Measurements from ENCODE around the gene RNPEP.

RNPEP gene

DNA sequence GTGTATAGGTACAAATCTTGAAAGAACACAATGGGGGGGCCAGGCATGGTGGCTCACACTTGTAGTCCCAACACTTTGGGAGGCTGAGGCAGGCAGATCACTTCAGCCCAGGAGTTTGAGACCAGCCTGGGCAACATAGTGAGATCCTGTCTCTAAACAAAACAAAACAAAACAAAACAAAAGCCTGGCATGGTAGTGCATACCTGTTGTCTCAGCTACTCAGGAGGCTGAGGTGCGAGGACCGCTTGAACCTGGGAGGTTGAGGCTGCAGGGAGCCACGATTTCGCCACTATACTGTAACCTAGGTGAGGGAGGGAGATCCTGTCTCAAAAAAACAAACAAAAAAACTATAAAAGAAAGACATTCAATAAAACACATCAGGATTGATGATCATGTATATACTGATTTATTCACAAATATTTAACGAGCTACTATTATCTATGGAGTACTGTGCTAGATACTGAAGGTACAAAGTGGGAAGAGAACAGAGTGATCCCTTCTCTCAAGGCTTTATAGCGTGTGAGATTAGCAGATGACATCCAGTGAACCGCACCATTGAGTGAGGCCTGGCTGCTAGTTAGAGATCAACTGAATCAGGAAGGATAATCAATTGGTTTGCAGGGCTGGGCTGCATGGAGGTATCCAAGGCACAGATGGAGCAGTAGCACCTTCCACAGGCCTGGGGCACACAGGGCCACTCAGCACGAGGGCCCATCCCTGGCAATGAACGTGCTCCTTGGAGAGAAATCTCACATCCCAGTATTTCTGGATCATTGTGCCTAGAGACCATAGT is 54.3 kb downstream of the RNPEP start:
- H3K27ac ChIP-seq (ENCODE audit: low read depth, low read length): no peak overlapping the region
- no peak overlapping the region for H3K9ac ChIP-seq (ENCODE audit: low read length)
- H3K4me3 ChIP-seq (ENCODE audit: low read length): no peak overlapping the region
- no peaks in the 10 kb centered on the region for H3K79me2 ChIP-seq (ENCODE audit: control insufficient read depth, insufficient read depth, low read length)
- H4K5ac ChIP-seq (ENCODE audit: low read length): no peak overlapping the region
- H2BK5ac ChIP-seq (ENCODE audit: low read length): no peak overlapping the region
- no CpG with 5 or more reads among the region's 9 CpGs for WGBS (ENCODE audit: extremely low coverage, insufficient coverage, low lambda C conversion rate)
- no peak overlapping the region for H4K8ac ChIP-seq (ENCODE audit: low read depth, low read length)
- H3K56ac ChIP-seq (ENCODE audit: low read length): no peak overlapping the region
- no peak overlapping the region for H3K4me2 ChIP-seq (ENCODE audit: low read length)
- H3K4me1 ChIP-seq (ENCODE audit: control insufficient read depth, low read depth, low read length): peaks cover 4% of the 10 kb centered on the region
- H3K36me3 ChIP-seq (ENCODE audit: control insufficient read depth, insufficient read depth, low read length): no peaks in the 10 kb centered on the region
- H3K27me3 ChIP-seq (ENCODE audit: insufficient read depth, low read length, poor library complexity): no peaks in the 10 kb centered on the region
- no peak overlapping the region for H2BK15ac ChIP-seq (replicated peaks; ENCODE audit: low read depth)
- H3K23ac ChIP-seq (ENCODE audit: low read length): no peak overlapping the region
- H3K18ac ChIP-seq (ENCODE audit: low read length): no peak overlapping the region
- no peak for DNase-seq
- H3K4ac ChIP-seq (ENCODE audit: low read depth, low read length): no peak overlapping the region
- no peaks in the 10 kb centered on the region for H3K79me1 ChIP-seq (ENCODE audit: low read length)
- no peak overlapping the region for H2BK120ac ChIP-seq (ENCODE audit: low read depth, low read length)
- no peak overlapping the region for H2AK5ac ChIP-seq (ENCODE audit: low read length)

- Histone ChIP-seq H4K8ac (ENCODE audit: low read depth, low read length) (no peak overlapping the region), H3K18ac (ENCODE audit: low read length) (no peak overlapping the region), H3K23ac (ENCODE audit: low read length) (no peak overlapping the region), H3K79me1 (ENCODE audit: low read length) (no peaks in the 10 kb centered on the region), H3K27me3 (ENCODE audit: insufficient read depth, low read length, poor library complexity) (no peaks in the 10 kb centered on the region), H3K36me3 (ENCODE audit: control insufficient read depth, insufficient read depth, low read length) (no peaks in the 10 kb centered on the region), H3K4me3 (ENCODE audit: low read length) (no peak overlapping the region), H3K4me1 (ENCODE audit: control insufficient read depth, low read depth, low read length) (peaks cover 4% of the 10 kb centered on the region), H3K27ac (ENCODE audit: low read depth, low read length) (no peak overlapping the region), H2BK120ac (ENCODE audit: low read depth, low read length) (no peak overlapping the region), H2BK15ac (replicated peaks; ENCODE audit: low read depth) (no peak overlapping the region), H3K4ac (ENCODE audit: low read depth, low read length) (no peak overlapping the region), H3K79me2 (ENCODE audit: control insufficient read depth, insufficient read depth, low read length) (no peaks in the 10 kb centered on the region), H3K9ac (ENCODE audit: low read length) (no peak overlapping the region), H3K56ac (ENCODE audit: low read length) (no peak overlapping the region), H2AK5ac (ENCODE audit: low read length) (no peak overlapping the region), H3K4me2 (ENCODE audit: low read length) (no peak overlapping the region), H4K5ac (ENCODE audit: low read length) (no peak overlapping the region), H2BK5ac (ENCODE audit: low read length) (no peak overlapping the region)
- WGBS (ENCODE audit: extremely low coverage, insufficient coverage, low lambda C conversion rate): no CpG with 5 or more reads among the region's 4 CpGs
- DNase-seq: no peak
Measured at GRCh38 chr1:202037706-202038296, 55.4 kb downstream of the RNPEP start.

- H4K5ac ChIP-seq (ENCODE audit: low read length): no peak overlapping the region
- H3K4me3 ChIP-seq (ENCODE audit: low read length): no peak overlapping the region
- DNase-seq: no peak
- H3K4ac ChIP-seq (ENCODE audit: low read depth, low read length): no peak overlapping the region
- H3K56ac ChIP-seq (ENCODE audit: low read length): no peak overlapping the region
- H3K9ac ChIP-seq (ENCODE audit: low read length): no peak overlapping the region
- H3K4me1 ChIP-seq (ENCODE audit: control insufficient read depth, low read depth, low read length): peaks cover 4% of the 10 kb centered on the region
- no CpG with 5 or more reads among the region's 2 CpGs for WGBS (ENCODE audit: extremely low coverage, insufficient coverage, low lambda C conversion rate)
- no peaks in the 10 kb centered on the region for H3K36me3 ChIP-seq (ENCODE audit: control insufficient read depth, insufficient read depth, low read length)
- H3K79me1 ChIP-seq (ENCODE audit: low read length): no peaks in the 10 kb centered on the region
- H2AK5ac ChIP-seq (ENCODE audit: low read length): no peak overlapping the region
- H3K27ac ChIP-seq (ENCODE audit: low read depth, low read length): no peak overlapping the region
- no peak overlapping the region for H4K8ac ChIP-seq (ENCODE audit: low read depth, low read length)
- no peak overlapping the region for H3K4me2 ChIP-seq (ENCODE audit: low read length)
- H3K27me3 ChIP-seq (ENCODE audit: insufficient read depth, low read length, poor library complexity): no peaks in the 10 kb centered on the region
- H3K79me2 ChIP-seq (ENCODE audit: control insufficient read depth, insufficient read depth, low read length): no peaks in the 10 kb centered on the region
- H3K23ac ChIP-seq (ENCODE audit: low read length): no peak overlapping the region
- no peak overlapping the region for H2BK120ac ChIP-seq (ENCODE audit: low read depth, low read length)
- no peak overlapping the region for H3K18ac ChIP-seq (ENCODE audit: low read length)
- H2BK15ac ChIP-seq (replicated peaks; ENCODE audit: low read depth): no peak overlapping the region
- H2BK5ac ChIP-seq (ENCODE audit: low read length): no peak overlapping the region
Measured at GRCh38 chr1:202038688-202039346, 56.4 kb downstream of the RNPEP start.

DNA sequence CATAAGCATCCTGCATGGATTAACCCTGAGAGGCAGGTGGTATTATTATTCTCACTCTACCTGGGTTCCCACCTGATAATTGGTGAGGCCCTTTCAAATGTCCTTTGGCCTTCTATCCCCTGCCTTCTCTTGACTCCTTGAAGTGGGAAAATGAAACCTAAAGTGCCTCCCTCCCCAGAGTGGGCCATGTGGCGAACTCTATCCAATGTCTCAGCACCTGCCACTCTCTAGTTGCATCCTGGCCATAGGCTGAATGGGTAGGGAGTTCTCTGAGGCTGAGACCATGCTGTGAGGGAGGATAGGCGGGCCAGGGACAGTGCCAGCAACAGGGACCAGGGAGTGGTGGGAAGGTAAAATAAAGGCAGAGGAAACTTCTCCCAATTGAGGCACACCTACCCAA is 63.3 kb downstream of the RNPEP start:
- no peak for DNase-seq
- no peaks in the 10 kb centered on the region for H3K27me3 ChIP-seq (ENCODE audit: insufficient read depth, low read length, poor library complexity)
- H3K79me1 ChIP-seq (ENCODE audit: low read length): no peaks in the 10 kb centered on the region
- H3K27ac ChIP-seq (ENCODE audit: low read depth, low read length): no peak overlapping the region
- no peak overlapping the region for H3K18ac ChIP-seq (ENCODE audit: low read length)
- no peak overlapping the region for H2BK5ac ChIP-seq (ENCODE audit: low read length)
- H3K4me3 ChIP-seq (ENCODE audit: low read length): no peak overlapping the region
- no peak overlapping the region for H2BK15ac ChIP-seq (replicated peaks; ENCODE audit: low read depth)
- H4K8ac ChIP-seq (ENCODE audit: low read depth, low read length): no peak overlapping the region
- no peak overlapping the region for H3K56ac ChIP-seq (ENCODE audit: low read length)
- no CpG with 5 or more reads among the region's 2 CpGs for WGBS (ENCODE audit: extremely low coverage, insufficient coverage, low lambda C conversion rate)
- no peak overlapping the region for H4K5ac ChIP-seq (ENCODE audit: low read length)
- no peaks in the 10 kb centered on the region for H3K4me1 ChIP-seq (ENCODE audit: control insufficient read depth, low read depth, low read length)
- no peak overlapping the region for H2AK5ac ChIP-seq (ENCODE audit: low read length)
- H3K4me2 ChIP-seq (ENCODE audit: low read length): no peak overlapping the region
- H3K4ac ChIP-seq (ENCODE audit: low read depth, low read length): no peak overlapping the region
- no peaks in the 10 kb centered on the region for H3K79me2 ChIP-seq (ENCODE audit: control insufficient read depth, insufficient read depth, low read length)
- H3K36me3 ChIP-seq (ENCODE audit: control insufficient read depth, insufficient read depth, low read length): no peaks in the 10 kb centered on the region
- H2BK120ac ChIP-seq (ENCODE audit: low read depth, low read length): no peak overlapping the region
- no peak overlapping the region for H3K9ac ChIP-seq (ENCODE audit: low read length)
- no peak overlapping the region for H3K23ac ChIP-seq (ENCODE audit: low read length)

GRCh38 chr1:202046227-202046626 is 63.8 kb downstream of the RNPEP start:
- DNase-seq: no peak
- no peak overlapping the region for H3K9ac ChIP-seq (ENCODE audit: low read length)
- no peak overlapping the region for H4K5ac ChIP-seq (ENCODE audit: low read length)
- no peaks in the 10 kb centered on the region for H3K27me3 ChIP-seq (ENCODE audit: insufficient read depth, low read length, poor library complexity)
- no peak overlapping the region for H2BK15ac ChIP-seq (replicated peaks; ENCODE audit: low read depth)
- no peaks in the 10 kb centered on the region for H3K36me3 ChIP-seq (ENCODE audit: control insufficient read depth, insufficient read depth, low read length)
- no CpG with 5 or more reads among the region's 3 CpGs for WGBS (ENCODE audit: extremely low coverage, insufficient coverage, low lambda C conversion rate)
- no peak overlapping the region for H2BK5ac ChIP-seq (ENCODE audit: low read length)
- H3K56ac ChIP-seq (ENCODE audit: low read length): no peak overlapping the region
- H3K4me2 ChIP-seq (ENCODE audit: low read length): no peak overlapping the region
- H3K79me1 ChIP-seq (ENCODE audit: low read length): no peaks in the 10 kb centered on the region
- H3K27ac ChIP-seq (ENCODE audit: low read depth, low read length): no peak overlapping the region
- no peaks in the 10 kb centered on the region for H3K4me1 ChIP-seq (ENCODE audit: control insufficient read depth, low read depth, low read length)
- no peak overlapping the region for H3K23ac ChIP-seq (ENCODE audit: low read length)
- H3K79me2 ChIP-seq (ENCODE audit: control insufficient read depth, insufficient read depth, low read length): no peaks in the 10 kb centered on the region
- H2BK120ac ChIP-seq (ENCODE audit: low read depth, low read length): no peak overlapping the region
- no peak overlapping the region for H3K4ac ChIP-seq (ENCODE audit: low read depth, low read length)
- no peak overlapping the region for H3K4me3 ChIP-seq (ENCODE audit: low read length)
- no peak overlapping the region for H2AK5ac ChIP-seq (ENCODE audit: low read length)
- no peak overlapping the region for H3K18ac ChIP-seq (ENCODE audit: low read length)
- no peak overlapping the region for H4K8ac ChIP-seq (ENCODE audit: low read depth, low read length)

Measured in mesendoderm (in vitro differentiated cells).